Astrocyte (in vitro differentiated cells and primary cell): ENCODE data around the gene LSM12.

ENCODE experiments used
- CTCF ChIP-seq: IDR thresholded peaks from 2 replicates; pipeline ENCODE4 v1.5.1; 2011; ENCODE audit warnings: low read depth, mild to moderate bottlenecking, inconsistent platforms, low read length, moderate library complexity; ENCODE audit not compliant: insufficient read depth
- EZH2 ChIP-seq: IDR thresholded peaks from 2 replicates; pipeline ENCODE4 v1.6.1; 2012; ENCODE audit warnings: mild to moderate bottlenecking, low read length, inconsistent platforms; ENCODE audit not compliant: insufficient read depth

GRCh38 chr17:44049294-44050060, 17.0 kb downstream of the LSM12 start:
- TF ChIP-seq CTCF, result no peak
- no peak for TF ChIP-seq EZH2
